ENCODE results near the gene ICOS. TPM values are rescaled to one million over a fixed set of nuclear protein-coding genes. Genes with fewer than 3 reads are reported as not detected.
A peak's percentile ranks its signal among the peaks of the same experiment; 100 is the strongest.

The ICOS gene
- total RNA-seq, 6 donors from 2014 or later, result 0.22 to 2.3 (median 1.1) TPM; not detected in 1

GRCh38 chr2:203897544-203897943 lies 39.0 kb upstream of the ICOS start:
- Histone ChIP-seq H3K27me3 (no peaks in the 10 kb centered on the region), H3K4me3 (no peak overlapping the region), H3K4me1 (peaks cover 0 to 5% (median 0%) of the 10 kb centered on the region in 4 donors), H3K36me3 (no peaks in the 10 kb centered on the region), H3K27ac (no peak overlapping the region), H3K9me3 (peaks cover 6 to 12% (median 9%) of the 10 kb centered on the region in 4 donors)
- 59 to 69% methylated on average over 2 of the region's 2 CpGs for WGBS, 2 donors
- TF ChIP-seq POLR2AphosphoS5 (IDR thresholded peaks at IDR 0.05), result no peak
- DNase-seq, result no peak
- peak in 1 of 2 donors; percentile 72 for ATAC-seq (ENCODE audit: low FRiP score in 2 of 2)

- Histone ChIP-seq H3K27me3 (no peaks in the 10 kb centered on the region), H3K4me3 (no peak overlapping the region), H3K36me3 (no peaks in the 10 kb centered on the region), H3K9me3 (peaks cover 9 to 12% (median 11%) of the 10 kb centered on the region in 4 donors), H3K27ac (no peak overlapping the region), H3K4me1 (peaks cover 0 to 5% (median 0%) of the 10 kb centered on the region in 4 donors)
- DNase-seq, result no peak
- WGBS, 2 donors, result 77 to 84% methylated on average over 2 of the region's 2 CpGs
- no peak for ATAC-seq (ENCODE audit: low FRiP score in 2 of 2)
- TF ChIP-seq POLR2A (IDR thresholded peaks at IDR 0.05) (no peak), POLR2AphosphoS5 (IDR thresholded peaks at IDR 0.05) (no peak), EP300 (IDR thresholded peaks at IDR 0.05) (no peak), CTCF (IDR thresholded peaks at IDR 0.05) (no peak)
These were observed 37.9 kb upstream of the ICOS start for GRCh38 chr2:203898657-203899056.

- peaks cover 9 to 12% (median 11%) of the 10 kb centered on the region in 4 donors for H3K9me3 ChIP-seq
- H3K36me3 ChIP-seq, result no peaks in the 10 kb centered on the region
- no peak overlapping the region for H3K4me3 ChIP-seq
- H3K27me3 ChIP-seq, result no peaks in the 10 kb centered on the region
- DNase-seq, result no peak
- WGBS, 2 donors, result 84 to 88% methylated on average over 2 of the region's 2 CpGs
- H3K4me1 ChIP-seq, result peaks cover 0 to 5% (median 0%) of the 10 kb centered on the region in 4 donors
- H3K27ac ChIP-seq, result no peak overlapping the region
- TF ChIP-seq EP300 (IDR thresholded peaks at IDR 0.05) (no peak), POLR2AphosphoS5 (IDR thresholded peaks at IDR 0.05) (no peak), POLR2A (IDR thresholded peaks at IDR 0.05) (no peak), CTCF (IDR thresholded peaks at IDR 0.05) (no peak)
- no peak for ATAC-seq (ENCODE audit: low FRiP score in 2 of 2)
These were observed 36.3 kb upstream of the ICOS start for GRCh38 chr2:203900253-203900652.

- ATAC-seq (ENCODE audit: low FRiP score in 2 of 2) (no peak), DNase-seq (no peak)
- no peaks in the 10 kb centered on the region for H3K36me3 ChIP-seq
- H3K27me3 ChIP-seq, result no peaks in the 10 kb centered on the region
- peaks cover 4 to 9% (median 5%) of the 10 kb centered on the region in 4 donors for H3K4me1 ChIP-seq
- TF ChIP-seq EP300 (IDR thresholded peaks at IDR 0.05) (no peak), POLR2AphosphoS5 (IDR thresholded peaks at IDR 0.05) (no peak), POLR2A (IDR thresholded peaks at IDR 0.05) (no peak), CTCF (IDR thresholded peaks at IDR 0.05) (no peak)
- no peak overlapping the region for H3K4me3 ChIP-seq
- no peak overlapping the region for H3K27ac ChIP-seq
- WGBS, 2 donors, result 89 to 98% methylated on average over 4 of the region's 4 CpGs
- H3K9me3 ChIP-seq, result peaks cover 9 to 12% (median 11%) of the 10 kb centered on the region in 4 donors
These were observed 32.5 kb upstream of the ICOS start for GRCh38 chr2:203904022-203904421.

- Histone ChIP-seq H3K4me3 (no peak overlapping the region), H3K27me3 (no peaks in the 10 kb centered on the region), H3K4me1 (peaks cover 11 to 13% (median 12%) of the 10 kb centered on the region in 4 donors), H3K9me3 (peaks cover 9 to 12% (median 11%) of the 10 kb centered on the region in 4 donors), H3K36me3 (no peaks in the 10 kb centered on the region), H3K27ac (no peak overlapping the region)
- no peak for TF ChIP-seq POLR2A (IDR thresholded peaks at IDR 0.05)
- TF ChIP-seq EP300 (IDR thresholded peaks at IDR 0.05), result no peak
- TF ChIP-seq CTCF (IDR thresholded peaks at IDR 0.05), result no peak
- TF ChIP-seq POLR2AphosphoS5 (IDR thresholded peaks at IDR 0.05), result no peak
- ATAC-seq (ENCODE audit: low FRiP score in 2 of 2) (no peak), DNase-seq (no peak)
These were observed 30.9 kb upstream of the ICOS start for GRCh38 chr2:203905656-203906055.
